22Rv1 (cell line): ENCODE data around the gene LIMA1.
"Not testable (repeated sequence)": the region's sequence is repeated elsewhere in the genome, so short reads cannot be mapped to it uniquely, and the experiment has no call there.

Source experiments
- H3K27ac ChIP-seq: fragments of 450-650 bp; 2 replicates; pipeline ENCODE4 v1.5.1; 2017
- CTCF ChIP-seq: fragments of 450-650 bp; IDR thresholded peaks from 2 replicates; pipeline ENCODE4 v1.5.1; 2017; ENCODE audit warnings: mild to moderate bottlenecking
- ZFX ChIP-seq: fragments of 450-650 bp; IDR thresholded peaks from 2 replicates; pipeline ENCODE4 v1.6.1; 2017; ENCODE audit warnings: antibody characterized with exemption, borderline replicate concordance

Gene LIMA1

GRCh38 chr12:50231346-50231745, 52.0 kb downstream of the LIMA1 start:
- TF ChIP-seq CTCF, result no peak
- no peak for TF ChIP-seq ZFX
- H3K27ac ChIP-seq, result no peak overlapping the region

- no peak overlapping the region for H3K27ac ChIP-seq
- no peak for TF ChIP-seq ZFX
- TF ChIP-seq CTCF, result no peak
These were observed 53.1 kb downstream of the LIMA1 start for GRCh38 chr12:50230217-50230616.

GRCh38 chr12:50224026-50224692, 59.2 kb downstream of the LIMA1 start:
- TF ChIP-seq CTCF, result no peak
- no peak for TF ChIP-seq ZFX
- H3K27ac ChIP-seq, result peak overlapping the region; percentile 52

- H3K27ac ChIP-seq, result peak overlapping the region; percentile 64
These were observed 61.0 kb downstream of the LIMA1 start for GRCh38 chr12:50222275-50222783.

GRCh38 chr12:50221228-50222008, 61.9 kb downstream of the LIMA1 start:
- peak overlapping the region; percentile 64 for H3K27ac ChIP-seq
- TF ChIP-seq ZFX (no peak), CTCF (no peak)

More at GRCh38 chr12:50222275-50222783, 61.0 kb downstream of the LIMA1 start:
- TF ChIP-seq CTCF, result no peak
- no peak for TF ChIP-seq ZFX

- H3K27ac ChIP-seq, result peak overlapping the region; percentile 64
- TF ChIP-seq CTCF, result no peak
- TF ChIP-seq ZFX, result no peak
These were observed 62.8 kb downstream of the LIMA1 start for GRCh38 chr12:50220363-50220995.

GRCh38 chr12:50219544-50219943, 63.8 kb downstream of the LIMA1 start:
- no peak overlapping the region for H3K27ac ChIP-seq
- TF ChIP-seq CTCF (no peak), ZFX (no peak)

- H3K27ac ChIP-seq, result not testable (repeated sequence)
These were observed 64.3 kb downstream of the LIMA1 start for GRCh38 chr12:50219001-50219400.
